H1 (cell line): ENCODE measurements around the gene TTC33. TPM values are rescaled to one million over a fixed set of nuclear protein-coding genes. Genes with fewer than 3 reads are reported as not detected.

Source experiments
- CTCF ChIA-PET: fragments of 300-600 bp; sonication (Branson Sonifier 250); formaldehyde crosslinking; loops from one replicate; lab custom pipeline; 2021; ENCODE audit not compliant: partially characterized antibody; lab: Charles Lee
- POLR2A ChIA-PET: fragments of 300-600 bp; sonication (Branson Sonifier 250); formaldehyde crosslinking; loops from one replicate; lab custom pipeline; 2021; ENCODE audit warnings: inconsistent platforms; ENCODE audit not compliant: partially characterized antibody; lab: Charles Lee
- DNase-seq, 2 experiments: peaks; one replicate each; pipeline versions ENCODE4 v3.0.0 to v3.0.0-alpha.2; 2010 to 2022; ENCODE audit warnings: low spot score in 2 of 2, low read depth in 1 of 2, mixed read lengths in 1 of 2
- FAIRE-seq: peaks from 2 replicates; lab custom pipeline; 2011; peaks lifted over from hg19 to GRCh38; lab: Jason Lieb, UNC
- H2AFZ ChIP-seq: 2 replicates; pipeline ENCODE4 v1.8.1; 2012; ENCODE audit warnings: low read length, inconsistent platforms
- H2AK5ac ChIP-seq: 2 replicates; pipeline ENCODE4 v1.6.1; 2013; ENCODE audit warnings: low read depth, low read length
- H2BK120ac ChIP-seq: replicated peaks from 2 replicates; pipeline ENCODE3; 2013; ENCODE audit warnings: low read depth, low read length, inconsistent platforms
- H2BK12ac ChIP-seq: 2 replicates; pipeline ENCODE4 v1.6.1; 2013; ENCODE audit warnings: low read depth, low read length
- H2BK15ac ChIP-seq: 2 replicates; pipeline ENCODE4 v1.6.1; 2013; ENCODE audit warnings: low read length
- H2BK20ac ChIP-seq: 2 replicates; pipeline ENCODE4 v1.6.1; 2013; ENCODE audit warnings: low read length
- H2BK5ac ChIP-seq: 2 replicates; pipeline ENCODE4 v1.6.1; 2013; ENCODE audit warnings: low read depth, low read length
- H3K14ac ChIP-seq: 2 replicates; pipeline ENCODE4 v1.6.1; 2013; ENCODE audit warnings: inconsistent platforms; ENCODE audit not compliant: insufficient read length
- H3K18ac ChIP-seq: 2 replicates; pipeline ENCODE4 v1.6.1; 2013; ENCODE audit warnings: low read length; ENCODE audit errors: extremely low read depth
- H3K23ac ChIP-seq: 2 replicates; pipeline ENCODE4 v1.6.1; 2013; ENCODE audit warnings: inconsistent platforms; ENCODE audit not compliant: insufficient read length
- H3K23me2 ChIP-seq: 2 replicates; pipeline ENCODE4 v1.6.1; 2013; ENCODE audit warnings: low read depth, low read length
- H3K27ac ChIP-seq: 2 replicates; pipeline ENCODE4 v1.6.1; 2011; ENCODE audit warnings: low read depth, low read length, inconsistent platforms
- H3K27me3 ChIP-seq, 4 experiments: replicated peaks in 1 of 4; 1 replicate in 1 of 4; 2 replicates in 3 of 4; pipeline versions ENCODE4 v1.6.1 to v1.8.1; 2011 to 2013; ENCODE audit warnings: low read length in 3 of 4, mild to moderate bottlenecking in 3 of 4, inconsistent platforms in 2 of 4, mixed read lengths in 2 of 4, moderate library complexity in 1 of 4; ENCODE audit not compliant: control insufficient read depth in 3 of 4, insufficient read depth in 3 of 4; ENCODE audit errors: extremely low read depth in 1 of 4
- H3K36me3 ChIP-seq, 4 experiments: 2 replicates each; pipeline versions ENCODE4 v1.6.1 to v1.8.1; 2011 to 2013; ENCODE audit warnings: mild to moderate bottlenecking in 4 of 4, low read length in 3 of 4, moderate library complexity in 2 of 4, control low read depth in 1 of 4, inconsistent platforms in 1 of 4; ENCODE audit not compliant: insufficient read depth in 4 of 4, control insufficient read depth in 2 of 4
- H3K4ac ChIP-seq: replicated peaks from 2 replicates; pipeline ENCODE3; 2013; ENCODE audit warnings: low read length, low read depth, mixed read lengths, inconsistent platforms; ENCODE audit not compliant: insufficient read length
- H3K4me1 ChIP-seq, 4 experiments: replicated peaks in 1 of 4; 1 replicate in 1 of 4; 2 replicates in 3 of 4; pipeline versions ENCODE4 v1.6.1 to v1.8.1; 2011 to 2013; ENCODE audit warnings: low read length in 3 of 4, inconsistent platforms in 2 of 4, mixed read lengths in 1 of 4; ENCODE audit not compliant: insufficient read depth in 4 of 4, control insufficient read depth in 3 of 4
- H3K4me2 ChIP-seq, 2 experiments: 2 replicates each; pipeline versions ENCODE4 v1.6.1 to v1.8.1; 2011 to 2013; ENCODE audit warnings: low read depth in 2 of 2, low read length in 2 of 2, control low read depth in 1 of 2, inconsistent platforms in 1 of 2, mild to moderate bottlenecking in 1 of 2; ENCODE audit not compliant: insufficient read depth in 1 of 2
- H3K4me3 ChIP-seq, 4 experiments: fragments of 200-600, 300-600 bp in 1 of 4; sonication (generic), shearing (Covaris generic), sonication (Bioruptor Twin) in 1 of 4; 2 replicates each; pipeline versions ENCODE4 v1.5.1 to v1.8.1; 2011 to 2016; ENCODE audit warnings: low read length in 4 of 4, low read depth in 3 of 4, control low read depth in 2 of 4, inconsistent platforms in 2 of 4, mild to moderate bottlenecking in 2 of 4, mixed read lengths in 1 of 4, moderate library complexity in 1 of 4; ENCODE audit not compliant: insufficient read depth in 2 of 4; ENCODE audit errors: extremely low read depth in 1 of 4
- H3K56ac ChIP-seq: replicated peaks from 2 replicates; pipeline ENCODE3; 2013; ENCODE audit warnings: low read depth, mild to moderate bottlenecking, mixed read lengths, low read length, inconsistent platforms; ENCODE audit not compliant: insufficient read length
- H3K79me1 ChIP-seq: 2 replicates; pipeline ENCODE4 v1.6.1; 2013; ENCODE audit warnings: low read depth, low read length, control low read depth
- H3K79me2 ChIP-seq, 2 experiments: 2 replicates each; pipeline versions ENCODE4 v1.6.1 to v1.8.1; 2012 to 2013; ENCODE audit warnings: low read length in 2 of 2, mild to moderate bottlenecking in 2 of 2, inconsistent platforms in 1 of 2; ENCODE audit not compliant: insufficient read depth in 2 of 2, control insufficient read depth in 1 of 2
- H3K9ac ChIP-seq, 4 experiments: replicated peaks in 1 of 4; 1 replicate in 1 of 4; 2 replicates in 3 of 4; pipeline versions ENCODE4 v1.6.1 to v1.8.1; 2011 to 2013; ENCODE audit warnings: low read depth in 3 of 4, low read length in 3 of 4, control low read depth in 2 of 4, mild to moderate bottlenecking in 2 of 4, moderate library complexity in 2 of 4, inconsistent platforms in 1 of 4; ENCODE audit errors: extremely low read depth in 1 of 4
- H3K9me3 ChIP-seq, 2 experiments: 2 replicates each; pipeline versions ENCODE4 v1.6.1 to v1.8.1; 2012 to 2013; ENCODE audit warnings: mild to moderate bottlenecking in 2 of 2, moderate library complexity in 2 of 2, control low read depth in 1 of 2, inconsistent platforms in 1 of 2, low read depth in 1 of 2, low read length in 1 of 2, mixed read lengths in 1 of 2; ENCODE audit not compliant: insufficient read depth in 2 of 2
- H4K20me1 ChIP-seq, 2 experiments: replicated peaks in 1 of 2; 2 replicates each; pipeline versions ENCODE3 to v1.8.1; 2011 to 2013; ENCODE audit warnings: inconsistent platforms in 2 of 2, low read length in 2 of 2, mild to moderate bottlenecking in 1 of 2; ENCODE audit not compliant: insufficient read depth in 2 of 2, control insufficient read depth in 1 of 2
- H4K5ac ChIP-seq: 2 replicates; pipeline ENCODE4 v1.6.1; 2013; ENCODE audit warnings: low read length, low read depth, mixed read lengths, inconsistent platforms; ENCODE audit not compliant: insufficient read length
- H4K8ac ChIP-seq: 2 replicates; pipeline ENCODE4 v1.8.0; 2013; ENCODE audit warnings: mild to moderate bottlenecking, moderate library complexity, low read length, inconsistent platforms; ENCODE audit not compliant: insufficient read depth; ENCODE audit errors: extremely low read depth
- H4K91ac ChIP-seq: replicated peaks from 2 replicates; pipeline ENCODE3; 2013; ENCODE audit warnings: low read length, mixed read lengths, inconsistent platforms; ENCODE audit not compliant: insufficient read length
- FOSL1 ChIP-seq: IDR thresholded peaks from 2 replicates; pipeline ENCODE4 v1.6.1; 2011; ENCODE audit warnings: mild to moderate bottlenecking, low read depth, low read length, moderate library complexity; ENCODE audit not compliant: insufficient read depth
- HDAC6 ChIP-seq: IDR thresholded peaks from one replicate; pipeline ENCODE4 v1.7.1; 2012; ENCODE audit warnings: low read depth, mild to moderate bottlenecking, inconsistent platforms, low read length, moderate library complexity
- KDM4A ChIP-seq: IDR thresholded peaks from one replicate; pipeline ENCODE4 v1.7.1; 2012; ENCODE audit warnings: low read depth, mild to moderate bottlenecking, moderate library complexity, low read length, inconsistent platforms; ENCODE audit not compliant: severe bottlenecking
- MAFK ChIP-seq: IDR thresholded peaks from 2 replicates; pipeline ENCODE4 v1.6.1; 2012; ENCODE audit warnings: low read depth, mild to moderate bottlenecking, improper control_type of control experiment, low read length
- NRF1 ChIP-seq: IDR thresholded peaks from 2 replicates; pipeline ENCODE4 v1.6.1; 2011; ENCODE audit warnings: mild to moderate bottlenecking, low read depth, low read length, improper control_type of control experiment
- POU5F1 ChIP-seq: IDR thresholded peaks from 2 replicates; pipeline ENCODE4 v1.6.1; 2011; ENCODE audit warnings: low read depth, mild to moderate bottlenecking, low read length, moderate library complexity
- RAD21 ChIP-seq, 2 experiments: IDR thresholded peaks in 1 of 2; conservative IDR thresholded peaks in 1 of 2; 2 replicates each; pipeline ENCODE4 v1.6.1; 2011; ENCODE audit warnings: low read depth in 2 of 2, low read length in 2 of 2, improper control_type of control experiment in 1 of 2, inconsistent platforms in 1 of 2, mild to moderate bottlenecking in 1 of 2, moderate library complexity in 1 of 2
- RBBP5 ChIP-seq: IDR thresholded peaks from 2 replicates; pipeline ENCODE4 v1.7.1; 2012; ENCODE audit warnings: low read depth, mild to moderate bottlenecking, inconsistent platforms, low read length, moderate library complexity, borderline replicate concordance
- SIX5 ChIP-seq: IDR thresholded peaks from 2 replicates; pipeline ENCODE4 v1.6.1; 2011; ENCODE audit warnings: mild to moderate bottlenecking, low read depth, low read length
- WGBS, 2 experiments: shearing (Covaris generic) in 1 of 2; methylation state at CpG; one replicate each; pipeline versions ENCODE4 v1.1.6 to v1.1.7; 2013 to 2015; ENCODE audit warnings: low lambda C conversion rate in 2 of 2, mixed read lengths in 2 of 2, inconsistent platforms in 1 of 2, low coverage in 1 of 2, missing lambda C conversion rate in 1 of 2; ENCODE audit not compliant: insufficient replicate concordance in 2 of 2, insufficient coverage in 1 of 2, insufficient read length in 1 of 2; ENCODE audit errors: extremely low coverage in 1 of 2, missing lambda C conversion rate in 1 of 2; 5-methylcytosine and 5-hydroxymethylcytosine counted together
- polyA plus RNA-seq, 7 experiments: library from polyadenylated mRNA; depleted of rRNA in 3 of 7; stranded (reverse) in 5 of 7; unstranded in 2 of 7; fragments of >200 nt in 5 of 7; fragments of 200-250 nt in 2 of 7; gene quantifications; 1 replicate in 5 of 7; 2 replicates in 1 of 7; 4 replicates in 1 of 7; pipeline versions ENCODE4 v1.2.1 to v1.2.3, GENCODE V29; 2011 to 2013; ENCODE audit warnings: missing spikeins in 2 of 7, mixed read lengths in 2 of 7
- total RNA-seq: library from RNA; stranded (reverse); fragmentation: NEBNext Ultra II Directional; extraction: Animal tissue kit (Norgen Biotek cat#: 25700); gene quantifications from 2 replicates; pipeline ENCODE4 v1.2.1, GENCODE V29; 2021
- TF ChIP-seq, protein P1 (sequence below): IDR thresholded peaks from 2 replicates; pipeline ENCODE4 v1.6.1; 2012; ENCODE audit warnings: inconsistent platforms
- TF ChIP-seq, protein P2 (sequence below), 3 experiments: IDR thresholded peaks; 1 replicate in 2 of 3; 2 replicates in 1 of 3; pipeline versions ENCODE4 v1.5.1 to v1.6.1; 2011; ENCODE audit warnings: low read length in 3 of 3, mild to moderate bottlenecking in 3 of 3, inconsistent platforms in 2 of 3, low read depth in 1 of 3, moderate library complexity in 1 of 3; ENCODE audit not compliant: insufficient read depth in 1 of 3; ENCODE audit errors: control extremely low read depth in 1 of 3

TTC33 gene
- total and polyA plus RNA-seq, 2 of the 8 experiments (the other 6 are each of a cell fraction or from before 2014, with no cell fraction given) = 1.2 to 12.6 TPM

DNA sequence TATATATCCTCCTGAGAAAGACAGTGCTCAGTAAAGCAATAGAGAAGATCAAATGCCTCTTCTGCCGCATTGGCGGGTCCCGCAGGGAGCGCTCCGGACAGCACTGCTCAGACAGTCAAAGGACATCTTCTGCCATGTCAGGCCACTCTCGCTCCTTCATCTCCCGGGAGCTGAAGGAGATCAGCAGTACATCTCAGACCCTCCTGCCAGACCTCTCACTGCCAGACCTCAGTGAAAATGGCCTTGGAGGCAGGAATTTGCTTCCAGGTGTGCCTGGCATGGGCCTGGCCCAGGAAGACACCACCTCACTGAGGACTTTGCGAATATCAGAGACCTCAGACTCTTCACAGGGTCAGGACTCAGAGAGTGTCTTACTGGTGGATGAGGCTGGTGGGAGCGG is 63.9 kb downstream of the TTC33 start:
- H2AFZ ChIP-seq = no peak overlapping the region
- H2BK12ac ChIP-seq = no peak overlapping the region
- no peak overlapping the region for H3K18ac ChIP-seq
- H3K4me1 ChIP-seq = no peaks in the 10 kb centered on the region
- ChIA-PET POLR2A (no interaction called here), CTCF (interaction anchor here (1.0 to 4.7 kb wide), 5 partner anchors 22 to 977 kb away, joined by 3 to 15 read pairs (median 4); no protein-coding TSS in a partner anchor)
- no peak overlapping the region for H3K9ac ChIP-seq
- no peak overlapping the region for H4K91ac ChIP-seq
- no peak overlapping the region for H3K27ac ChIP-seq
- H2AK5ac ChIP-seq = no peak overlapping the region
- FAIRE-seq = no peak
- no peak overlapping the region for H3K14ac ChIP-seq
- no peak overlapping the region for H2BK120ac ChIP-seq
- H3K23ac ChIP-seq = no peak overlapping the region
- WGBS, 2 experiments = 95% methylated on average over 9 of the region's 9 CpGs; no CpG with 5 or more reads in 1 of the 2 experiments
- no peak overlapping the region for H3K4ac ChIP-seq
- DNase-seq = no peak
- no peaks in the 10 kb centered on the region for H4K20me1 ChIP-seq
- no peak overlapping the region for H2BK5ac ChIP-seq
- H3K27me3 ChIP-seq = no peaks in the 10 kb centered on the region
- H2BK20ac ChIP-seq = no peak overlapping the region
- H3K79me2 ChIP-seq = no peaks in the 10 kb centered on the region
- no peak overlapping the region for H2BK15ac ChIP-seq
- H3K4me3 ChIP-seq = no peak overlapping the region
- no peaks in the 10 kb centered on the region for H3K23me2 ChIP-seq
- H3K79me1 ChIP-seq = no peaks in the 10 kb centered on the region
- peaks cover 0 to 2% of the 10 kb centered on the region in 2 experiments; a peak in 2 of 4 replicates for H3K9me3 ChIP-seq
- H4K8ac ChIP-seq = no peak overlapping the region
- H4K5ac ChIP-seq = no peak overlapping the region
- no peak overlapping the region for H3K4me2 ChIP-seq
- H3K56ac ChIP-seq = no peak overlapping the region
- no peaks in the 10 kb centered on the region for H3K36me3 ChIP-seq
- no peak for TF ChIP-seq MAFK
- no peak for TF ChIP-seq RAD21 (IDR thresholded peaks at IDR 0.05 in 1 of 2, conservative IDR thresholded peaks at IDR 0.05 in 1 of 2; ENCODE audit: low read depth in 2 of 2, low read length in 2 of 2)
- TF ChIP-seq NRF1 = no peak
- TF ChIP-seq RBBP5 = no peak
- no peak for TF ChIP-seq KDM4A
- TF ChIP-seq HDAC6 = no peak
- TF ChIP-seq FOSL1 = no peak
- TF ChIP-seq POU5F1 = no peak
- TF ChIP-seq, protein P1, sequence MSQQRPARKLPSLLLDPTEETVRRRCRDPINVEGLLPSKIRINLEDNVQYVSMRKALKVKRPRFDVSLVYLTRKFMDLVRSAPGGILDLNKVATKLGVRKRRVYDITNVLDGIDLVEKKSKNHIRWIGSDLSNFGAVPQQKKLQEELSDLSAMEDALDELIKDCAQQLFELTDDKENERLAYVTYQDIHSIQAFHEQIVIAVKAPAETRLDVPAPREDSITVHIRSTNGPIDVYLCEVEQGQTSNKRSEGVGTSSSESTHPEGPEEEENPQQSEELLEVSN = no peak
- no peak for TF ChIP-seq SIX5
- TF ChIP-seq, protein P2, sequence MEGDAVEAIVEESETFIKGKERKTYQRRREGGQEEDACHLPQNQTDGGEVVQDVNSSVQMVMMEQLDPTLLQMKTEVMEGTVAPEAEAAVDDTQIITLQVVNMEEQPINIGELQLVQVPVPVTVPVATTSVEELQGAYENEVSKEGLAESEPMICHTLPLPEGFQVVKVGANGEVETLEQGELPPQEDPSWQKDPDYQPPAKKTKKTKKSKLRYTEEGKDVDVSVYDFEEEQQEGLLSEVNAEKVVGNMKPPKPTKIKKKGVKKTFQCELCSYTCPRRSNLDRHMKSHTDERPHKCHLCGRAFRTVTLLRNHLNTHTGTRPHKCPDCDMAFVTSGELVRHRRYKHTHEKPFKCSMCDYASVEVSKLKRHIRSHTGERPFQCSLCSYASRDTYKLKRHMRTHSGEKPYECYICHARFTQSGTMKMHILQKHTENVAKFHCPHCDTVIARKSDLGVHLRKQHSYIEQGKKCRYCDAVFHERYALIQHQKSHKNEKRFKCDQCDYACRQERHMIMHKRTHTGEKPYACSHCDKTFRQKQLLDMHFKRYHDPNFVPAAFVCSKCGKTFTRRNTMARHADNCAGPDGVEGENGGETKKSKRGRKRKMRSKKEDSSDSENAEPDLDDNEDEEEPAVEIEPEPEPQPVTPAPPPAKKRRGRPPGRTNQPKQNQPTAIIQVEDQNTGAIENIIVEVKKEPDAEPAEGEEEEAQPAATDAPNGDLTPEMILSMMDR (IDR thresholded peaks at IDR 0.05; ENCODE audit: control extremely low read depth in 1 of 3, insufficient read depth in 1 of 3, low read depth in 1 of 3, low read length in 3 of 3) = no peak
